Kidney (tissue), 14 donors: ENCODE results near the gene CHN2. TPM values are rescaled to one million over a fixed set of nuclear protein-coding genes. Genes with fewer than 3 reads are reported as not detected.

ENCODE experiments used
- DNase-seq, 5 donors: peaks; one replicate each; pipeline ENCODE4 v3.0.0-alpha.2; 2013 to 2020
- FAIRE-seq: peaks from 2 replicates; lab custom pipeline; 2012; peaks lifted over from hg19 to GRCh38; lab: Jason Lieb, UNC
- H3K27ac ChIP-seq, 2 donors: one replicate each; pipeline ENCODE4 v1.7.0; 2013; ENCODE audit warnings: low read depth in 2 of 2, low read length in 2 of 2, inconsistent platforms in 1 of 2
- H3K27me3 ChIP-seq: one replicate; pipeline ENCODE4 v1.7.1; 2013; ENCODE audit warnings: low read length, inconsistent platforms; ENCODE audit not compliant: control insufficient read depth, insufficient read depth
- H3K36me3 ChIP-seq, 3 donors: one replicate each; pipeline versions ENCODE4 v1.7.0 to v1.7.1; 2013; ENCODE audit warnings: low read length in 3 of 3, control low read depth in 1 of 3, inconsistent platforms in 1 of 3; ENCODE audit not compliant: insufficient read depth in 3 of 3, control insufficient read depth in 2 of 3
- H3K4me1 ChIP-seq, 3 donors: one replicate each; pipeline versions ENCODE4 v1.7.0 to v1.7.1; 2013; ENCODE audit warnings: low read length in 3 of 3, inconsistent platforms in 1 of 3, low read depth in 1 of 3; ENCODE audit not compliant: control insufficient read depth in 2 of 3, insufficient read depth in 2 of 3
- H3K4me3 ChIP-seq, 3 donors: one replicate each; pipeline versions ENCODE4 v1.7.0 to v1.8.1; 2013; ENCODE audit warnings: low read length in 3 of 3, control low read depth in 1 of 3, inconsistent platforms in 1 of 3
- H3K9ac ChIP-seq, 3 donors: one replicate each; pipeline versions ENCODE4 v1.7.0 to v1.7.1; 2013; ENCODE audit warnings: low read length in 3 of 3, control low read depth in 1 of 3, inconsistent platforms in 1 of 3
- H3K9me3 ChIP-seq, 3 donors: one replicate each; pipeline versions ENCODE4 v1.7.0 to v1.7.1; 2013; ENCODE audit warnings: low read length in 3 of 3, control low read depth in 1 of 3, inconsistent platforms in 1 of 3; ENCODE audit not compliant: control insufficient read depth in 2 of 3, insufficient read depth in 1 of 3
- CTCF ChIP-seq: IDR thresholded peaks from 3 replicates; pipeline ENCODE4 v1.5.1; 2012; ENCODE audit warnings: mild to moderate bottlenecking, moderate library complexity, borderline replicate concordance; ENCODE audit not compliant: insufficient read depth; ENCODE audit errors: extremely low read depth
- intact Hi-C: fragments of 100-400 bp; cut with DNase I; formaldehyde crosslinking; loops from one replicate; pipeline ENCODE4 v1.11.1; 2022
- polyA plus RNA-seq: library from polyadenylated mRNA; stranded (reverse); fragments of 350-450 nt; fragmentation: Illumina TruSeq; extraction: RNeasy Lipid Tissue Mini Kit (QIAGEN cat#74804); gene quantifications from one replicate; pipeline ENCODE4 v1.2.3, GENCODE V29; 2014; ENCODE audit warnings: low read depth, low replicate concordance; ENCODE audit not compliant: insufficient read depth
- total RNA-seq: library from RNA; stranded (reverse); fragmentation: NEBNext Ultra II Directional; extraction: Animal tissue kit (Norgen Biotek cat#: 25700); gene quantifications from one replicate; pipeline ENCODE4 v1.2.1, GENCODE V29; 2021
- donor health status: control.
- donor health status: control.
- donor health status: control.
- donor health status: control.
- donor health status: control.
- donor health status: DM: yes; HTN: yes; CAD: no.
- donor health status: Normal renal cell carcinoma (clear cell type).

CHN2 gene
- total and polyA plus RNA-seq, 2 donors from 2014 or later = 7.4 to 22.5 TPM

GRCh38 chr7:29352041-29352440 is 157.5 kb downstream of the CHN2 start:
- no peak overlapping the region for H3K4me3 ChIP-seq
- FAIRE-seq (no peak), DNase-seq (no peak)
- H3K9me3 ChIP-seq = no peaks in the 10 kb centered on the region
- TF ChIP-seq CTCF = no peak
- no peaks in the 10 kb centered on the region for H3K36me3 ChIP-seq
- no peak overlapping the region for H3K27ac ChIP-seq
- no peaks in the 10 kb centered on the region for H3K4me1 ChIP-seq
- no peaks in the 10 kb centered on the region for H3K27me3 ChIP-seq
- H3K9ac ChIP-seq = no peak overlapping the region
- intact Hi-C loops = no loop called here

- intact Hi-C loops = no loop called here
- FAIRE-seq = no peak
- Histone ChIP-seq H3K9me3 (no peaks in the 10 kb centered on the region), H3K36me3 (no peaks in the 10 kb centered on the region), H3K27me3 (no peaks in the 10 kb centered on the region), H3K27ac (no peak overlapping the region), H3K9ac (no peak overlapping the region), H3K4me1 (no peaks in the 10 kb centered on the region), H3K4me3 (no peak overlapping the region)
- TF ChIP-seq CTCF = no peak
- DNase-seq = no peak
Observed at GRCh38 chr7:29353810-29354209, 159.2 kb downstream of the CHN2 start.

GRCh38 chr7:29354340-29354739 is 159.8 kb downstream of the CHN2 start:
- no peak for TF ChIP-seq CTCF
- intact Hi-C loops = no loop called here
- Histone ChIP-seq H3K36me3 (no peaks in the 10 kb centered on the region), H3K4me3 (no peak overlapping the region), H3K4me1 (no peaks in the 10 kb centered on the region), H3K9me3 (no peaks in the 10 kb centered on the region), H3K27me3 (no peaks in the 10 kb centered on the region), H3K27ac (no peak overlapping the region), H3K9ac (no peak overlapping the region)
- FAIRE-seq (no peak), DNase-seq (no peak)

GRCh38 chr7:29355388-29355787 is 160.8 kb downstream of the CHN2 start:
- Histone ChIP-seq H3K27ac (no peak overlapping the region), H3K9ac (no peak overlapping the region), H3K36me3 (no peaks in the 10 kb centered on the region), H3K4me3 (no peak overlapping the region), H3K27me3 (no peaks in the 10 kb centered on the region), H3K4me1 (no peaks in the 10 kb centered on the region), H3K9me3 (no peaks in the 10 kb centered on the region)
- no peak for DNase-seq
- FAIRE-seq = no peak
- no peak for TF ChIP-seq CTCF
- intact Hi-C loops = no loop called here
